SKM-1 (cell line): ENCODE results near the gene GABARAPL1.
"Not testable (repeated sequence)": the region's sequence is repeated elsewhere in the genome, so short reads cannot be mapped to it uniquely, and the experiment has no call there.

Experiments used
- DNase-seq: peaks from one replicate; lab custom pipeline; 2025; ENCODE audit not compliant: unreplicated experiment; lab: John Stamatoyannopoulos, UW

The GABARAPL1 gene

GRCh38 chr12:10212739-10213131 is at the start of gene GABARAPL1:
Gene GABARAPL1, plus strand, starts transcription at chr12:10212877. Its CDS starts 253 bp downstream, at chr12:10213130.
- no peak for DNase-seq

- no peak for DNase-seq
Observed at GRCh38 chr12:10163084-10163483, 49.6 kb upstream of the GABARAPL1 start.

- DNase-seq, result no peak
Observed at GRCh38 chr12:10165421-10165820, 47.3 kb upstream of the GABARAPL1 start.

- peak; percentile 51 for DNase-seq
Observed at GRCh38 chr12:10167599-10167998, 45.1 kb upstream of the GABARAPL1 start.

- DNase-seq, result no peak
Observed at GRCh38 chr12:10169104-10169503, 43.6 kb upstream of the GABARAPL1 start.

GRCh38 chr12:10170216-10170615 is 42.5 kb upstream of the GABARAPL1 start:
- DNase-seq, result peak; percentile 16

- DNase-seq, result no peak
Observed at GRCh38 chr12:10171973-10172728, 40.5 kb upstream of the GABARAPL1 start, which contains the start of gene OLR1. Gene OLR1, minus strand, starts transcription at chr12:10172132. Its CDS starts 55 bp downstream, at chr12:10172077.

GRCh38 chr12:10174986-10175614 is 37.6 kb upstream of the GABARAPL1 start:
- no peak for DNase-seq

- DNase-seq, result no peak
Observed at GRCh38 chr12:10175846-10176636, 36.6 kb upstream of the GABARAPL1 start.

- DNase-seq, result no peak
Observed at GRCh38 chr12:10178821-10179220, 33.9 kb upstream of the GABARAPL1 start, which contains the start of gene TMEM52B. Gene TMEM52B, plus strand, starts transcription at chr12:10179032. Its CDS starts 543 bp downstream, at chr12:10179575.

- no peak for DNase-seq
Observed at GRCh38 chr12:10179776-10180181, 32.9 kb upstream of the GABARAPL1 start.

GRCh38 chr12:10182354-10183049 is 30.2 kb upstream of the GABARAPL1 start:
- DNase-seq, result no peak

GRCh38 chr12:10184261-10184843 is 28.3 kb upstream of the GABARAPL1 start:
- no peak for DNase-seq

- DNase-seq, result no peak
Observed at GRCh38 chr12:10186299-10186698, 26.4 kb upstream of the GABARAPL1 start.

- not testable (repeated sequence) for DNase-seq
Observed at GRCh38 chr12:10186958-10187357, 25.7 kb upstream of the GABARAPL1 start.

- DNase-seq, result no peak
Observed at GRCh38 chr12:10189653-10190052, 23.0 kb upstream of the GABARAPL1 start.

GRCh38 chr12:10190558-10191388 is 21.9 kb upstream of the GABARAPL1 start:
- DNase-seq, result peak; percentile 10

GRCh38 chr12:10191865-10192264 is 20.8 kb upstream of the GABARAPL1 start:
- no peak for DNase-seq

GRCh38 chr12:10194160-10194670 is 18.5 kb upstream of the GABARAPL1 start:
- DNase-seq, result no peak
